IMR-90 (cell line): ENCODE measurements around the gene MAPKAP1. TPM values are rescaled to one million over a fixed set of nuclear protein-coding genes. Genes with fewer than 3 reads are reported as not detected.

Source experiments
- ATAC-seq: fragments of 200-7000 bp; cut with Tn5 transposase; 2 replicates; pipeline ENCODE4 v1.9.1; 2020; ENCODE audit warnings: low read depth, mild to moderate bottlenecking, moderate library complexity
- BruUV-seq: library from RNA; stranded (reverse); fragments of 400-500 nt; replicated peaks from 2 replicates; lab custom pipeline; 2021; lab: Mats Ljungman, UMichigan
- CTCF ChIA-PET: fragments of 300-600 bp; formaldehyde crosslinking; extraction: SDS; loops from one replicate; lab custom pipeline; 2021; ENCODE audit warnings: antibody characterized with exemption; lab: Yijun Ruan, JAX
- POLR2A ChIA-PET: fragments of 300-600 bp; sonication (Branson Sonifier 250); formaldehyde crosslinking; loops from one replicate; lab custom pipeline; 2022; ENCODE audit warnings: antibody characterized with exemption; ENCODE audit not compliant: unreplicated experiment; lab: Charles Lee
- DNase-seq: peaks from one replicate; pipeline ENCODE4 v3.0.0; 2013
- H2AFZ ChIP-seq: replicated peaks from 2 replicates; pipeline ENCODE3; 2013; ENCODE audit warnings: low read length, mild to moderate bottlenecking; ENCODE audit not compliant: poor library complexity
- H2AK5ac ChIP-seq: 2 replicates; pipeline ENCODE4 v1.6.1; 2013; ENCODE audit warnings: low read depth, low read length, inconsistent platforms
- H2AK9ac ChIP-seq: replicated peaks from 2 replicates; pipeline ENCODE3; 2013; ENCODE audit warnings: mild to moderate bottlenecking, low read depth, low read length, moderate library complexity; ENCODE audit not compliant: poor library complexity
- H2BK120ac ChIP-seq: 2 replicates; pipeline ENCODE4 v1.6.1; 2013; ENCODE audit warnings: low read depth, low read length, inconsistent platforms
- H2BK15ac ChIP-seq: 3 replicates; pipeline ENCODE4 v1.6.1; 2013; ENCODE audit warnings: low read depth, low read length, inconsistent platforms
- H2BK20ac ChIP-seq: 2 replicates; pipeline ENCODE4 v1.6.1; 2013; ENCODE audit warnings: low read depth, mild to moderate bottlenecking, inconsistent platforms, low read length, moderate library complexity
- H2BK5ac ChIP-seq: 2 replicates; pipeline ENCODE4 v1.6.1; 2013; ENCODE audit warnings: mild to moderate bottlenecking, low read depth, low read length, inconsistent platforms; ENCODE audit not compliant: poor library complexity, severe bottlenecking
- H3K14ac ChIP-seq: replicated peaks from 2 replicates; pipeline ENCODE4 v1.6.1; 2013; ENCODE audit warnings: low read depth, low read length, inconsistent platforms
- H3K18ac ChIP-seq: 2 replicates; pipeline ENCODE4 v1.6.1; 2013; ENCODE audit warnings: low read depth, low read length, control low read depth
- H3K23ac ChIP-seq: 2 replicates; pipeline ENCODE4 v1.6.1; 2013; ENCODE audit warnings: low read depth, low read length, inconsistent platforms
- H3K27ac ChIP-seq: 2 replicates; pipeline ENCODE4 v1.5.1; 2013; ENCODE audit warnings: mild to moderate bottlenecking, control low read depth, low read length; ENCODE audit not compliant: insufficient read depth
- H3K27me3 ChIP-seq: 2 replicates; pipeline ENCODE4 v1.6.1; 2013; ENCODE audit warnings: low read length; ENCODE audit not compliant: control insufficient read depth, insufficient read depth
- H3K36me3 ChIP-seq: 2 replicates; pipeline ENCODE4 v1.6.1; 2013; ENCODE audit warnings: low read length, mixed read lengths; ENCODE audit not compliant: control insufficient read depth, insufficient read depth
- H3K4ac ChIP-seq: 2 replicates; pipeline ENCODE4 v1.6.1; 2013; ENCODE audit warnings: low read depth, low read length, inconsistent platforms
- H3K4me1 ChIP-seq: 2 replicates; pipeline ENCODE4 v1.6.1; 2013; ENCODE audit warnings: low read length, mixed read lengths; ENCODE audit not compliant: control insufficient read depth, insufficient read depth
- H3K4me2 ChIP-seq: 2 replicates; pipeline ENCODE4 v1.6.1; 2013; ENCODE audit warnings: low read depth, mild to moderate bottlenecking, control low read depth, low read length, moderate library complexity
- H3K4me3 ChIP-seq: 2 replicates; pipeline ENCODE4 v1.5.1; 2013; ENCODE audit warnings: low read depth, mild to moderate bottlenecking, control low read depth, low read length, moderate library complexity; ENCODE audit not compliant: insufficient read depth
- H3K56ac ChIP-seq: 2 replicates; pipeline ENCODE4 v1.6.1; 2013; ENCODE audit warnings: low read length, inconsistent platforms; ENCODE audit not compliant: insufficient read depth; ENCODE audit errors: extremely low read depth
- H3K79me1 ChIP-seq, 2 experiments: 2 replicates each; pipeline ENCODE4 v1.6.1; 2013; ENCODE audit warnings: low read length in 2 of 2, inconsistent platforms in 1 of 2, low read depth in 1 of 2
- H3K9ac ChIP-seq: 2 replicates; pipeline ENCODE4 v1.6.1; 2013; ENCODE audit warnings: low read depth, low read length, control low read depth
- H3K9me1 ChIP-seq: 2 replicates; pipeline ENCODE4 v1.6.1; 2013; ENCODE audit warnings: low read length, inconsistent platforms; ENCODE audit not compliant: insufficient read depth
- H3K9me3 ChIP-seq: 2 replicates; pipeline ENCODE4 v1.6.1; 2013; ENCODE audit warnings: low read length; ENCODE audit not compliant: control insufficient read depth, insufficient read depth
- H4K20me1 ChIP-seq: 2 replicates; pipeline ENCODE4 v1.6.1; 2013; ENCODE audit warnings: low read length, inconsistent platforms; ENCODE audit not compliant: insufficient read depth
- H4K5ac ChIP-seq: 2 replicates; pipeline ENCODE4 v1.6.1; 2013; ENCODE audit warnings: mild to moderate bottlenecking, low read depth, low read length, control low read depth
- H4K8ac ChIP-seq, 2 experiments: 2 replicates each; pipeline ENCODE4 v1.6.1; 2013; ENCODE audit warnings: low read depth in 2 of 2, low read length in 2 of 2, control low read depth in 1 of 2, inconsistent platforms in 1 of 2
- H4K91ac ChIP-seq: 2 replicates; pipeline ENCODE4 v1.6.1; 2013; ENCODE audit warnings: low read depth, low read length, inconsistent platforms; ENCODE audit not compliant: insufficient read depth
- MXI1 ChIP-seq: IDR thresholded peaks from 2 replicates; pipeline ENCODE4 v1.6.1; 2012; ENCODE audit warnings: low read depth, mild to moderate bottlenecking, low read length, moderate library complexity, borderline replicate concordance
- WGBS, 2 experiments: methylation state at CpG; one replicate each; pipeline versions ENCODE4 v1.1.5 to v1.1.7; 2013; ENCODE audit warnings: missing lambda C conversion rate in 2 of 2; ENCODE audit not compliant: insufficient read length in 1 of 2; ENCODE audit errors: extremely low coverage in 2 of 2; 5-methylcytosine and 5-hydroxymethylcytosine counted together
- dilution Hi-C: fragments of 300-500 bp; cut with HindIII; formaldehyde crosslinking; loops from one replicate; pipeline ENCODE4 v1.14.3; 2018; ENCODE audit warnings: low sequenced_read_pairs; ENCODE audit not compliant: unreplicated experiment
- in situ Hi-C: fragments of 300-500 bp; cut with MboI; formaldehyde crosslinking; loops from 3 replicates; pipeline ENCODE4 v1.14.3; 2019; ENCODE audit warnings: low sequenced_read_pairs, inconsistent platforms, mixed read lengths
- intact Hi-C: fragments of 100-400 bp; cut with micrococcal nuclease; formaldehyde crosslinking; loops from 2 replicates; pipeline ENCODE4 v1.10.0; 2022
- polyA plus RNA-seq, 3 experiments: library from polyadenylated mRNA; depleted of rRNA; stranded (reverse); fragments of >200 nt; gene quantifications; 2 replicates each; pipeline ENCODE4 v1.2.3, GENCODE V29; 2012; ENCODE audit warnings: low replicate concordance in 1 of 3
- total RNA-seq: library from RNA; depleted of rRNA; stranded (reverse); fragments of >200 nt; gene quantifications from 2 replicates; pipeline ENCODE4 v1.2.3, GENCODE V29; 2012

The MAPKAP1 gene
- total and polyA plus RNA-seq, 2 of the 4 experiments (the other 2 are of a cell fraction), result 87.2 to 158 TPM

DNA sequence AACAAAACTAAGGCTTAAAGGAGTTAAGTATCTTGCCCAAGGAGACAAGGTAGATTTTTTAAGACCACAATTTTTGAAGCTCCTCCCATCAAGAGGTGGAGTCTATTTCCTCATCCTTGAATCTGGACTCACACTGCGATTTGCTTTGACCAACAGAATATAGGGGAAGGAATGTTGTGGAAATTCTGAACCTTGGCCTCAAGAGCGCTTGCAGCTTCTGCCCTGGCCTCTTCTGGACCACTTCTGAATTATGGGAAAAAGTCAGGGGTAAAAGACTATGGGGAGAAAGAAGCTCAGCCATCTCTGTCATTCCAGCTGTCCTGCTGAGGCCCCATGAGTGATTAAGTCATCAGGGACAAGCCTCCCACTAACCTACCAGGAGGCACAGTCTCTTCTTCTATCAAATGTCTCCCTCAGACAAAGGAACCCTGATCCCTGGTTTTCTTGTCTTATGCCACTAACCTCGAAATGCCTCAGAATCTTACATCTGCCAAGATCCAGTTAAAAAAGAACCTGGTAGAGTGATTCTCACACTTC, 25.9 kb downstream of the MAPKAP1 start:
- no TSS peak for BruUV-seq
- Histone ChIP-seq H2AK9ac (peak overlapping the region; percentile 31), H3K9me3 (no peaks in the 10 kb centered on the region), H2BK120ac (no peak overlapping the region), H3K18ac (no peak overlapping the region), H2BK20ac (no peak overlapping the region), H4K8ac (no peak overlapping the region), H3K36me3 (no peaks in the 10 kb centered on the region; the same call in 1 of the 2 replicates), H3K14ac (no peak overlapping the region), H3K4ac (no peak overlapping the region), H4K91ac (no peak overlapping the region), H3K79me1 (peaks cover 25 to 76% of the 10 kb centered on the region in 2 experiments), H3K23ac (no peak overlapping the region; the same call in 1 of the 2 replicates), H2BK15ac (no peak overlapping the region), H3K4me2 (no peak overlapping the region), H4K5ac (no peak overlapping the region), H3K27me3 (no peaks in the 10 kb centered on the region), H3K9ac (no peak overlapping the region), H4K20me1 (peaks cover 14% of the 10 kb centered on the region; the same call in 1 of the 2 replicates), H3K4me3 (no peak overlapping the region), H3K9me1 (peaks cover 15% of the 10 kb centered on the region), H2BK5ac (no peak overlapping the region), H3K56ac (no peak overlapping the region), H3K4me1 (peaks cover 4% of the 10 kb centered on the region), H2AK5ac (no peak overlapping the region), H2AFZ (no peak overlapping the region), H3K27ac (no peak overlapping the region)
- DNase-seq, result no peak
- ChIA-PET CTCF (no interaction called here), POLR2A (interaction anchor here (0.6 kb wide), 1 partner anchor 45 kb away, joined by 4 read pairs; no protein-coding TSS in a partner anchor)
- intact Hi-C loops, result no loop called here
- peak; percentile 27; the same call in 1 of the 2 replicates for ATAC-seq
- no CpG with 5 or more reads among the region's 3 CpGs for WGBS, 2 experiments
- no peak for TF ChIP-seq MXI1
- in situ Hi-C loops, result no loop called here
- dilution Hi-C loops, result no loop called here
